Ovary (tissue), 9 donors: ENCODE results near the gene DHH. TPM values are rescaled to one million over a fixed set of nuclear protein-coding genes. Genes with fewer than 3 reads are reported as not detected.
A peak's percentile ranks its signal among the peaks of the same experiment; 100 is the strongest.

Experiments
- DNase-seq, 5 donors: peaks; one replicate each; pipeline ENCODE4 v3.0.0-alpha.2; 2019 to 2020
- H3K27ac ChIP-seq, 2 donors: fragments of 200-600 bp; one replicate each; pipeline versions ENCODE4 v1.5.1 to v1.8.0; 2019 to 2022
- H3K27me3 ChIP-seq: fragments of 200-600 bp; one replicate; pipeline ENCODE4 v1.8.0; 2022
- H3K36me3 ChIP-seq: fragments of 200-600 bp; sonication (generic); one replicate; pipeline ENCODE4 v1.5.1; 2019
- H3K4me1 ChIP-seq: one replicate; pipeline ENCODE4 v1.8.1; 2013; ENCODE audit warnings: mild to moderate bottlenecking, moderate library complexity; ENCODE audit not compliant: insufficient read depth
- H3K4me3 ChIP-seq: fragments of 200-600 bp; sonication (generic); one replicate; pipeline ENCODE4 v1.5.1; 2017
- H3K9me3 ChIP-seq, 2 donors: fragments of 200-600 bp in 1 of 2; sonication (generic) in 1 of 2; one replicate each; pipeline versions ENCODE4 v1.5.1 to v1.8.1; 2013 to 2019; ENCODE audit warnings: mild to moderate bottlenecking in 1 of 2, moderate library complexity in 1 of 2
- EP300 ChIP-seq: sonication (generic); formaldehyde crosslinking; IDR thresholded peaks from one replicate; pipeline ENCODE4 v1.6.1; 2017; ENCODE audit warnings: antibody characterized with exemption
- POLR2A ChIP-seq: fragments of 450-650 bp; IDR thresholded peaks from one replicate; pipeline ENCODE4 v1.6.1; 2017; ENCODE audit warnings: antibody characterized with exemption, mild to moderate bottlenecking, moderate library complexity
- WGBS, 3 donors: extraction: QIAGEN DNeasy Blood & Tissue Kit in 1 of 3; methylation state at CpG; one replicate each; pipeline versions ENCODE4 v1.1.5 to v1.1.7; 2013 to 2017; 5-methylcytosine and 5-hydroxymethylcytosine counted together
- intact Hi-C, 4 donors: fragments of 100-400 bp; cut with DNase I; formaldehyde crosslinking; loops; one replicate each; pipeline versions ENCODE4 v1.11.0 to v1.15.1; 2022 to 2023
- polyA plus RNA-seq, 2 donors: library from polyadenylated mRNA; stranded (reverse); fragments of 200-250 nt in 1 of 2; fragments of 350-450 nt in 1 of 2; fragmentation: Illumina TruSeq in 1 of 2; extraction: RNeasy Lipid Tissue Mini Kit (QIAGEN cat#74804) in 1 of 2; gene quantifications; one replicate each; pipeline ENCODE4 v1.2.3, GENCODE V29; 2013 to 2014
- total RNA-seq, 7 donors: library from RNA; depleted of rRNA in 2 of 7; stranded (reverse); fragments of >200 nt in 2 of 7; fragmentation: NEBNext Ultra II Directional in 3 of 7; extraction: Animal tissue kit (Norgen Biotek cat#: 25700) in 3 of 7; gene quantifications; one replicate each; pipeline versions ENCODE4 v1.1.0 to v1.2.4, GENCODE V29; 2016 to 2023
- TF ChIP-seq, protein P1 (sequence below), 3 donors: fragments of 450-650 bp in 2 of 3; fragments of 200-600 bp in 1 of 3; IDR thresholded peaks; one replicate each; pipeline versions ENCODE4 v1.5.1 to v1.8.0; 2016 to 2022; ENCODE audit warnings: antibody characterized with exemption in 3 of 3, mild to moderate bottlenecking in 1 of 3
- donor health status: DM: no; HTN: no; CAD: no; lungs with moderate emphysema.
- donor health status: DM: no; HTN: no; CAD: no.
- donor health status: Bipolar disorder and iron deficiency.
- donor health status: DM: yes; HTN: yes; CAD: no.
- donor health status: DM: no; HTN: no; CAD: no.
- donor health status: DM: yes; HTN: yes; CAD: no.

DHH gene
- total and polyA plus RNA-seq, 9 donors: 0.20 to 1.4 (median 0.72) TPM

DNA sequence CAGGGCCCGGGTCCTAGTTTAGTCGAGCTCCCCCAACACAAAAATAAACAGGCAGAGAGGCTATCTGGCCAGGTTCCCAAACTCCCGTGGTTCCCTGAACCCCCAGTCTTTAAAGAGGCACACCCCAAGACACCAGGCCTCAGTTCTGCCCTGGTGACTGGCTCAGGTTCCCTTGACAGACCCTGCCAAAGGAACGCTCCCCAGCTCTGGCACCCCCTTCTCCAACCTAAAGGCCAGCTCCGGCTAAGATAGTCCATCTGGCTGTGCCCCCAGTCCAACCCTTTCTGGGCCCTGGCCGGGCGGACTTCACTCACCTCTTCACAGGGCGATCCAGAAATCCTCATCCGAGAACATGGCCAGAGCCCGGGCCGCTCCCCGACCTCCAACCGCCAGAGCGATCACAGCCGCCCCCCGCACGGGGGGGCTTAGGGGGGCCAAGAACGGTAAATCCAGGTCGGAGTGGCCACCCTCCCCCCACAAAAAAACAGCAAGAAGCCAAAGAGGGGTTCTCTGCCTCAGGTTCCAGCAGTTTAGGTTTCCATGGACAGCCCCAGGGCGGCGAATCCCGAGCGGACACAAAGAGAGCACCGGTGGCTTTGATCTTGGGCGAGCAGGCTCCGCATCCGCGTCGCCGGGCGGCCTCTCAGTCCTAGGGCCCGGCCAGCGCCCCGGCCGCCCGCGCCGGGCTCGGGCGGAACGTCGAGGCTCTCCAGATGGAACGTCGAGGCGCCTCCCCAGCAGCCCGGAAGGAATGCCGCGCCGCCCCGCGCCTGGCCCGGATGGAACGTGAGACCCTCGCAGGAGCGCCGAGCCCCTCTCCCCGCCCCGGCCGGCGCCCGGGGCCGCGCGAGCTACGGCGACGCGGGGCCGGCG is 35.1 kb downstream of the DHH start:
- H3K36me3 ChIP-seq: no peaks in the 10 kb centered on the region
- no peaks in the 10 kb centered on the region for H3K9me3 ChIP-seq
- H3K27me3 ChIP-seq: no peaks in the 10 kb centered on the region
- peak overlapping the region; percentile 91 for H3K4me3 ChIP-seq
- TF ChIP-seq, protein P1, sequence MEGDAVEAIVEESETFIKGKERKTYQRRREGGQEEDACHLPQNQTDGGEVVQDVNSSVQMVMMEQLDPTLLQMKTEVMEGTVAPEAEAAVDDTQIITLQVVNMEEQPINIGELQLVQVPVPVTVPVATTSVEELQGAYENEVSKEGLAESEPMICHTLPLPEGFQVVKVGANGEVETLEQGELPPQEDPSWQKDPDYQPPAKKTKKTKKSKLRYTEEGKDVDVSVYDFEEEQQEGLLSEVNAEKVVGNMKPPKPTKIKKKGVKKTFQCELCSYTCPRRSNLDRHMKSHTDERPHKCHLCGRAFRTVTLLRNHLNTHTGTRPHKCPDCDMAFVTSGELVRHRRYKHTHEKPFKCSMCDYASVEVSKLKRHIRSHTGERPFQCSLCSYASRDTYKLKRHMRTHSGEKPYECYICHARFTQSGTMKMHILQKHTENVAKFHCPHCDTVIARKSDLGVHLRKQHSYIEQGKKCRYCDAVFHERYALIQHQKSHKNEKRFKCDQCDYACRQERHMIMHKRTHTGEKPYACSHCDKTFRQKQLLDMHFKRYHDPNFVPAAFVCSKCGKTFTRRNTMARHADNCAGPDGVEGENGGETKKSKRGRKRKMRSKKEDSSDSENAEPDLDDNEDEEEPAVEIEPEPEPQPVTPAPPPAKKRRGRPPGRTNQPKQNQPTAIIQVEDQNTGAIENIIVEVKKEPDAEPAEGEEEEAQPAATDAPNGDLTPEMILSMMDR (IDR thresholded peaks at IDR 0.05): no peak
- TF ChIP-seq POLR2A: no peak
- TF ChIP-seq EP300: no peak
- WGBS, 3 donors: 0% methylated on average over 51 to 70 of the region's 70 CpGs
- DNase-seq: peak in 2 of 5 donors; percentile 37 to 60
- peak overlapping the region; percentile 61 to 90 for H3K27ac ChIP-seq
- H3K4me1 ChIP-seq: peaks cover 21% of the 10 kb centered on the region
- intact Hi-C loops: loop anchor here in 1 of 4 donors (10.0 kb wide), 1 partner anchor 175 kb away; no protein-coding TSS in a partner anchor

DNA sequence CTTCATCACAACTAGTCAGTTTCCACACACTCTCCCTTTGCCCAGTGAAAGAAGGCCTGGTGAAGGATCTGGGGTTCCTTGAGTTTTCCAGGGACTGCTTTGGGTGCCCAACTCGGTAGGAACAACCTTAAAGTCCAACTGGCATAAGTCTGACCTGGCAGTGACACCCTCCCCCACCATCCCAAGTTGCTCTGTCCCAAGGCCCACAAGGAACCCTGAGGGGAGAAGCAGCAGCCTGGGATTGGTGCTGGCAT is 35.6 kb downstream of the DHH start:
- no peak for DNase-seq
- H3K9me3 ChIP-seq: no peaks in the 10 kb centered on the region
- WGBS, 3 donors: 0 to 2% (median 0%) methylated on average over 1 of the region's 1 CpG
- TF ChIP-seq EP300 (no peak), POLR2A (no peak)
- TF ChIP-seq, protein P1 (IDR thresholded peaks at IDR 0.05): no peak
- no peaks in the 10 kb centered on the region for H3K36me3 ChIP-seq
- intact Hi-C loops: no loop called here
- no peaks in the 10 kb centered on the region for H3K27me3 ChIP-seq
- peaks cover 21% of the 10 kb centered on the region for H3K4me1 ChIP-seq
- peak overlapping the region; percentile 91 for H3K4me3 ChIP-seq
- H3K27ac ChIP-seq: peak overlapping the region in 1 of 2 donors; percentile 90

DNA sequence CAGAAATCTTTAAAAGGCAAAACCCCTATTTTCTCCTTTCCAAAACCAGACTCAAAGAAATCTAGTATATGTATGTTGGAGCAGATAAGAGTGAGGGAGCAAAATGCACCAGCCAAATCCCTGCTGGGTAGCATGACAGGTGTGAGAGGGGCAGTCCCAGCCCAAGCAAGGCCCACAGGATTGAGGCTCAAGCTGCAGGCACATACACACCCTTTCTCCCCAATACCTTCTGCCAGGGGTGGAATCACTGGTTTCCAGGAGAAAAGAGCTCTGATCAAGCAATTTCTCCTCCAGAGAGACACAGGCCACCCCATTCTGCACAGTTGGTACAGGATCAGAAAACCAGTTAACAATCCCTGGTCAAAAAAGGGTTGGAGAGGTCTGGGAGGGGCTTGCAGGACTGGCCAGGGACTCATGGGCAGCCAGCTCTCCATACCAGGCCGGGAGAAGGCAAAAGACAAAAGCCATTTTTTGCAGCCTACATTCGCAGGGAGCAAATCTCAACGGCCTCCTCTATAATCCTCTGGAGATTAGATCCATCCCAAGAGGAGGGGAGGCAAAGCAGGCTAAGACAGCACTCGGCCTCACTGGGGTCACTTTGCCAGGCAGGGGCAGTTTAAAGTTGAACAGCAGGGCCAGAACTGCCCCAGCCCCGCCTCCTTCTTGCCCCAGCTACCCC is 36.1 kb downstream of the DHH start:
- no peak for DNase-seq
- 3 to 6% (median 4%) methylated on average over 5 of the region's 5 CpGs for WGBS, 3 donors
- H3K9me3 ChIP-seq: no peaks in the 10 kb centered on the region
- no peak for TF ChIP-seq EP300
- TF ChIP-seq POLR2A: no peak
- TF ChIP-seq, protein P1 (IDR thresholded peaks at IDR 0.05): no peak
- peak overlapping the region; percentile 91 for H3K4me3 ChIP-seq
- no peaks in the 10 kb centered on the region for H3K27me3 ChIP-seq
- peaks cover 21% of the 10 kb centered on the region for H3K4me1 ChIP-seq
- no peak overlapping the region for H3K27ac ChIP-seq
- intact Hi-C loops: no loop called here
- no peaks in the 10 kb centered on the region for H3K36me3 ChIP-seq

DNA sequence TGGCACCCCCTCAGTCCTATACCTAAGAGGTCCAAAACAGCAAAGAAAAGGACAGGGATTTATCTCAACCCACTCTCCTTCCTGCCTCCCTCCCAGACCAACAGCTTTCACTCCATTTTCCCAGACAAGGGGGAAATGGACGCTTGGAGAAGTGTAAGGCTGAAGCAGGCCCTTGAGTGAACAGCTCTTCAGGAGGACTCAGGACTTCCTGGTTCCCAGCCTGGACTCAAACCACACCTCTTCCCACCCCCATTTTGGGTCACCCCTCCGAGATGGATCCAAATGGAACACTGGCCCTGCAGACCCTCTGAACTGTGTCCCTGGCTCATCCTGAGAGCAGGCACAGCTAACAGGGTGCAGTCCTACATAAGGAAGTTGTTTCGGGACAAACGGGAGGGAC is 36.7 kb downstream of the DHH start:
- peaks cover 21% of the 10 kb centered on the region for H3K4me1 ChIP-seq
- no peak for TF ChIP-seq POLR2A
- TF ChIP-seq, protein P1 (IDR thresholded peaks at IDR 0.05): no peak
- no peak for TF ChIP-seq EP300
- peak overlapping the region; percentile 91 for H3K4me3 ChIP-seq
- no peaks in the 10 kb centered on the region for H3K9me3 ChIP-seq
- H3K36me3 ChIP-seq: no peaks in the 10 kb centered on the region
- intact Hi-C loops: no loop called here
- no peak for DNase-seq
- 8 to 11% (median 8%) methylated on average over 4 of the region's 4 CpGs for WGBS, 3 donors
- H3K27ac ChIP-seq: no peak overlapping the region
- no peaks in the 10 kb centered on the region for H3K27me3 ChIP-seq
